ENCODE results near the gene COX14.
A peak's percentile ranks its signal among the peaks of the same experiment; 100 is the strongest.
"Not testable (repeated sequence)": the region's sequence is repeated elsewhere in the genome, so short reads cannot be mapped to it uniquely, and the experiment has no call there.

COX14 gene

GRCh38 chr12:50111693-50112455, at the start of gene COX14:
Gene COX14 (plus strand): TSS chr12:50112236. CDS start chr12:50120044, 7,808 bp downstream.
- peak; percentile 99 for FAIRE-seq

GRCh38 chr12:50062728-50063460, 49.1 kb upstream of the COX14 start:
- FAIRE-seq, result no peak

- FAIRE-seq, result no peak
Observed at GRCh38 chr12:50065726-50066310, 46.2 kb upstream of the COX14 start.

GRCh38 chr12:50066402-50066801, 45.6 kb upstream of the COX14 start:
- FAIRE-seq, result no peak

- no peak for FAIRE-seq
Observed at GRCh38 chr12:50069069-50069468, 43.0 kb upstream of the COX14 start.

- no peak for FAIRE-seq
Observed at GRCh38 chr12:50069539-50069938, 42.5 kb upstream of the COX14 start.

GRCh38 chr12:50070314-50071060, 41.5 kb upstream of the COX14 start:
- FAIRE-seq, result no peak

- FAIRE-seq, result no peak
Observed at GRCh38 chr12:50072198-50072907, 39.7 kb upstream of the COX14 start.

GRCh38 chr12:50073206-50073605, 38.8 kb upstream of the COX14 start:
- FAIRE-seq, result no peak

GRCh38 chr12:50073712-50074111, 38.3 kb upstream of the COX14 start:
- no peak for FAIRE-seq

GRCh38 chr12:50074936-50075807, 36.9 kb upstream of the COX14 start:
- FAIRE-seq, result no peak

GRCh38 chr12:50075808-50076170, 36.2 kb upstream of the COX14 start:
- FAIRE-seq, result no peak

GRCh38 chr12:50077099-50077498, 34.9 kb upstream of the COX14 start:
- FAIRE-seq, result no peak

- no peak for FAIRE-seq
Observed at GRCh38 chr12:50078281-50078680, 33.8 kb upstream of the COX14 start.

GRCh38 chr12:50079771-50080170, 32.3 kb upstream of the COX14 start:
- no peak for FAIRE-seq

GRCh38 chr12:50081096-50081808, 30.8 kb upstream of the COX14 start:
- FAIRE-seq, result no peak

- no peak for FAIRE-seq
Observed at GRCh38 chr12:50082644-50083043, 29.4 kb upstream of the COX14 start.

- FAIRE-seq, result no peak
Observed at GRCh38 chr12:50083301-50083700, 28.7 kb upstream of the COX14 start.

GRCh38 chr12:50084409-50084774, 27.6 kb upstream of the COX14 start:
- FAIRE-seq, result not testable (repeated sequence)

- no peak for FAIRE-seq
Observed at GRCh38 chr12:50084775-50085614, 27.0 kb upstream of the COX14 start, which contains the start of gene SMARCD1. Gene SMARCD1 (plus strand): TSS chr12:50085342. CDS start chr12:50085370, 28 bp downstream.
